ENCODE results near the gene KISS1.
A peak's percentile ranks its signal among the peaks of the same experiment; 100 is the strongest.

Gene KISS1

GRCh38 chr1:204218552-204218951 is 22.3 kb upstream of the KISS1 start:
- no peak for DNase-seq (ENCODE audit: low read depth in 2 of 2, low spot score in 1 of 2)

GRCh38 chr1:204217648-204218000 is 21.3 kb upstream of the KISS1 start:
- no peak for DNase-seq (ENCODE audit: low read depth in 2 of 2, low spot score in 1 of 2)

- no peak for DNase-seq (ENCODE audit: low read depth in 2 of 2, low spot score in 1 of 2)
These were observed 20.8 kb upstream of the KISS1 start for GRCh38 chr1:204216880-204217647.

- DNase-seq (ENCODE audit: low read depth in 2 of 2, low spot score in 1 of 2), result no peak
These were observed 19.9 kb upstream of the KISS1 start for GRCh38 chr1:204216236-204216635.

- no peak for DNase-seq (ENCODE audit: low read depth in 2 of 2, low spot score in 1 of 2)
These were observed 17.7 kb upstream of the KISS1 start, which contains the start of gene GOLT1A for GRCh38 chr1:204213668-204214662. GOLT1A (minus strand) TSS chr1:204213988; CDS start chr1:204213906, 82 bp downstream.

GRCh38 chr1:204212715-204213114 is 16.4 kb upstream of the KISS1 start:
- DNase-seq (ENCODE audit: low read depth in 2 of 2, low spot score in 1 of 2), result no peak

- no peak for DNase-seq (ENCODE audit: low read depth in 2 of 2, low spot score in 1 of 2)
These were observed 14.8 kb upstream of the KISS1 start for GRCh38 chr1:204211046-204211445.

- DNase-seq (ENCODE audit: low read depth in 2 of 2, low spot score in 1 of 2), result peak; percentile 48 to 51
These were observed 10.9 kb upstream of the KISS1 start for GRCh38 chr1:204207136-204207616.

- no peak for DNase-seq (ENCODE audit: low read depth in 2 of 2, low spot score in 1 of 2)
These were observed 9.8 kb upstream of the KISS1 start for GRCh38 chr1:204206121-204206520.

GRCh38 chr1:204205486-204205885 is 9.2 kb upstream of the KISS1 start:
- DNase-seq (ENCODE audit: low read depth in 2 of 2, low spot score in 1 of 2), result no peak

GRCh38 chr1:204204944-204205343 is 8.7 kb upstream of the KISS1 start:
- DNase-seq (ENCODE audit: low read depth in 2 of 2, low spot score in 1 of 2), result no peak

GRCh38 chr1:204203206-204203767 is 7.0 kb upstream of the KISS1 start:
- no peak for DNase-seq (ENCODE audit: low read depth in 2 of 2, low spot score in 1 of 2)

GRCh38 chr1:204202481-204202880 is 6.2 kb upstream of the KISS1 start:
- DNase-seq (ENCODE audit: low read depth in 2 of 2, low spot score in 1 of 2), result no peak

- no peak for DNase-seq (ENCODE audit: low read depth in 2 of 2, low spot score in 1 of 2)
These were observed 5.2 kb upstream of the KISS1 start for GRCh38 chr1:204201348-204202040.

- DNase-seq (ENCODE audit: low read depth in 2 of 2, low spot score in 1 of 2), result no peak
These were observed 3.3 kb upstream of the KISS1 start for GRCh38 chr1:204199579-204199978.

- no peak for DNase-seq (ENCODE audit: low read depth in 2 of 2, low spot score in 1 of 2)
These were observed 2.4 kb upstream of the KISS1 start for GRCh38 chr1:204198348-204199340.

- DNase-seq (ENCODE audit: low read depth in 2 of 2, low spot score in 1 of 2), result no peak
These were observed 777 bp upstream of the KISS1 start for GRCh38 chr1:204197068-204197467.

GRCh38 chr1:204194771-204195170 is 1.5 kb downstream of the KISS1 start:
- no peak for DNase-seq (ENCODE audit: low read depth in 2 of 2, low spot score in 1 of 2)

- DNase-seq (ENCODE audit: low read depth in 2 of 2, low spot score in 1 of 2), result no peak
These were observed 2.2 kb downstream of the KISS1 start for GRCh38 chr1:204194080-204194479.

Measured in stimulated activated CD8-positive, alpha-beta memory T cell treated with anti-CD3 and anti-CD28 coated beads, Interleukin-4, amount 100 ng/mL, for 1 hour (primary cell).